Tibial nerve (tissue), 4 donors: Measurements from ENCODE around the gene NME7. TPM values are rescaled to one million over a fixed set of nuclear protein-coding genes. Genes with fewer than 3 reads are reported as not detected.
A peak's percentile ranks its signal among the peaks of the same experiment; 100 is the strongest.

Experiments
- DNase-seq, 2 donors: peaks; one replicate each; pipeline ENCODE4 v3.0.0-alpha.2; 2019; ENCODE audit warnings: low spot score in 2 of 2
- H3K27ac ChIP-seq, 4 donors: fragments of 200-600 bp; sonication (generic) in 3 of 4; one replicate each; pipeline ENCODE4 v1.5.1; 2017 to 2019; ENCODE audit warnings: mild to moderate bottlenecking in 1 of 4
- H3K27me3 ChIP-seq, 2 donors: fragments of 200-600 bp; sonication (generic) in 1 of 2; one replicate each; pipeline versions ENCODE4 v1.5.1 to v1.6.0; 2017 to 2019
- H3K36me3 ChIP-seq, 3 donors: fragments of 200-600 bp; sonication (generic); one replicate each; pipeline ENCODE4 v1.5.1; 2018 to 2019
- H3K4me1 ChIP-seq, 4 donors: fragments of 200-600 bp; sonication (generic) in 3 of 4; one replicate each; pipeline ENCODE4 v1.5.1; 2017 to 2019
- H3K4me3 ChIP-seq, 4 donors: fragments of 200-600 bp; sonication (generic) in 3 of 4; one replicate each; pipeline ENCODE4 v1.5.1; 2017 to 2019; ENCODE audit warnings: mild to moderate bottlenecking in 1 of 4, moderate library complexity in 1 of 4
- H3K9me3 ChIP-seq, 4 donors: fragments of 200-600 bp; sonication (generic) in 3 of 4; one replicate each; pipeline ENCODE4 v1.5.1; 2017 to 2019
- EP300 ChIP-seq, 2 donors: sonication (generic); formaldehyde crosslinking; IDR thresholded peaks; one replicate each; pipeline ENCODE4 v1.6.1; 2017; ENCODE audit warnings: antibody characterized with exemption in 2 of 2, mild to moderate bottlenecking in 1 of 2
- POLR2A ChIP-seq, 2 donors: fragments of 450-650 bp; IDR thresholded peaks; one replicate each; pipeline ENCODE4 v1.6.1; 2017; ENCODE audit warnings: antibody characterized with exemption in 2 of 2, mild to moderate bottlenecking in 2 of 2, moderate library complexity in 2 of 2
- WGBS, 2 donors: methylation state at CpG; one replicate each; pipeline ENCODE4 v1.1.5; 2018; 5-methylcytosine and 5-hydroxymethylcytosine counted together
- total RNA-seq, 4 donors: library from RNA; depleted of rRNA; stranded (reverse); fragments of >200 nt; gene quantifications; one replicate each; pipeline ENCODE4 v1.1.0, GENCODE V29; 2016
- TF ChIP-seq, protein P1 (sequence below), 5 experiments: fragments of 200-600 bp in 3 of 5; fragments of 450-650 bp in 2 of 5; sonication (generic) in 3 of 5; IDR thresholded peaks; one replicate each; pipeline ENCODE4 v1.5.1; 2016 to 2019; ENCODE audit warnings: antibody characterized with exemption in 5 of 5, mild to moderate bottlenecking in 3 of 5, moderate library complexity in 2 of 5

Gene NME7
- total RNA-seq, 4 donors from 2014 or later = 8.2 to 26.2 (median 17.5) TPM

DNA sequence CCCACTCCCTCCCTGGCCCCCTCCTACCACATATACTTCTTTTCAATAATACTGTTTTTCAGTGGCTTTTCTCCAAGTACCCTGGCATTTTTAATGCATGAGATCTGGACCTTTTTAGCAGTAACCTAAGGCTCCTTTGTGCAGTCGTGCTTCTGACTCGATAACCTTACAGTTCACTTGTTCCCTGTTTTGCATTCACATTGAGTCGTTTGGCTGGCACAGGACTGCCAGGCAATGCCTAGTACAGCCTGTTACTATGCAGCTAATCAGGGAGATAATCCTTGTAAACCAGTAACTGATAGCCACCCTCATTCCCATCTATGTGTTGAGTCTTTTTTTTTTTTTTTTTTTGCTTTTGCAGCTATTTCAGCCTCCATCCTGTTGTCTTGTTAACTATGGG is 257.4 kb downstream of the NME7 start:
- no peak overlapping the region for H3K4me3 ChIP-seq
- H3K4me1 ChIP-seq = peaks cover 0 to 50% (median 14%) of the 10 kb centered on the region in 4 donors
- no peaks in the 10 kb centered on the region for H3K36me3 ChIP-seq
- TF ChIP-seq EP300 (IDR thresholded peaks at IDR 0.05) (no peak), POLR2A (IDR thresholded peaks at IDR 0.05) (no peak)
- TF ChIP-seq, protein P1, sequence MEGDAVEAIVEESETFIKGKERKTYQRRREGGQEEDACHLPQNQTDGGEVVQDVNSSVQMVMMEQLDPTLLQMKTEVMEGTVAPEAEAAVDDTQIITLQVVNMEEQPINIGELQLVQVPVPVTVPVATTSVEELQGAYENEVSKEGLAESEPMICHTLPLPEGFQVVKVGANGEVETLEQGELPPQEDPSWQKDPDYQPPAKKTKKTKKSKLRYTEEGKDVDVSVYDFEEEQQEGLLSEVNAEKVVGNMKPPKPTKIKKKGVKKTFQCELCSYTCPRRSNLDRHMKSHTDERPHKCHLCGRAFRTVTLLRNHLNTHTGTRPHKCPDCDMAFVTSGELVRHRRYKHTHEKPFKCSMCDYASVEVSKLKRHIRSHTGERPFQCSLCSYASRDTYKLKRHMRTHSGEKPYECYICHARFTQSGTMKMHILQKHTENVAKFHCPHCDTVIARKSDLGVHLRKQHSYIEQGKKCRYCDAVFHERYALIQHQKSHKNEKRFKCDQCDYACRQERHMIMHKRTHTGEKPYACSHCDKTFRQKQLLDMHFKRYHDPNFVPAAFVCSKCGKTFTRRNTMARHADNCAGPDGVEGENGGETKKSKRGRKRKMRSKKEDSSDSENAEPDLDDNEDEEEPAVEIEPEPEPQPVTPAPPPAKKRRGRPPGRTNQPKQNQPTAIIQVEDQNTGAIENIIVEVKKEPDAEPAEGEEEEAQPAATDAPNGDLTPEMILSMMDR (IDR thresholded peaks at IDR 0.05) = no peak
- H3K27me3 ChIP-seq = no peaks in the 10 kb centered on the region
- no peak for DNase-seq
- no peaks in the 10 kb centered on the region for H3K9me3 ChIP-seq
- H3K27ac ChIP-seq = peak overlapping the region in 3 of 4 donors; percentile 70 to 87 (median 73)
- 20 to 34% methylated on average over 3 of the region's 3 CpGs for WGBS, 2 donors

DNA sequence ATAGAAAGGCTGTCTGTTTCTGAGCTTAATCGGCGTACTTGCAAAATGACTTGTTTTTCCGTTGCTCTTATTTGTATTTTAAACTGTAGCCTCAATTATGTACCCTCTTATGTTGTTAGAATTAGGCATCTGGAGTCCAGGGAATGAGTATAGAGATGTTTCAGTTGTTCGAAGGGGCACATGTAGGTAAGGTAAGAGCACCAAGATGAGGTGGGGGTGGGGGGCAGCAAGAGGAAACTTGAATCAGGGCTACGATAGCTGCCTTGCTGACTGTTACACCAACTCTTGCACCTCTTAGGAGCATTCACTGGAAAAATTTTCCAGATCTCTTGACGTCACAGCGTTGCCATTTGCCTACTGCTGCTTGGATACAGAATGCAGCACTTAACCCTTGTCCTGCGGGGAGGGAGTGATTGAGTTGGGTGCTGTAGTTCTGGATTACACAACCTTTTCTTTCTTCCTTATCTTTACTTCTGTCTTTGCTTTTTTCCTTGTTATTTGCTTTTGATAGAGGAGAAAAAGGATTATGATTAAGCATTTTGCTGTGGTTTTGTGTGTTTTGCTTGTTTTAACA is 257.9 kb downstream of the NME7 start:
- Histone ChIP-seq H3K9me3 (no peaks in the 10 kb centered on the region), H3K36me3 (no peaks in the 10 kb centered on the region), H3K4me3 (peak overlapping the region in 2 of 4 donors; percentile 9 to 74), H3K27me3 (no peaks in the 10 kb centered on the region), H3K27ac (peak overlapping the region in 3 of 4 donors; percentile 70 to 87 (median 73)), H3K4me1 (peaks cover 0 to 53% (median 15%) of the 10 kb centered on the region in 4 donors)
- WGBS, 2 donors = 35 to 38% methylated on average over 8 of the region's 8 CpGs
- TF ChIP-seq, protein P1 (IDR thresholded peaks at IDR 0.05) = no peak
- TF ChIP-seq POLR2A (IDR thresholded peaks at IDR 0.05) = no peak
- TF ChIP-seq EP300 (IDR thresholded peaks at IDR 0.05) = no peak
- no peak for DNase-seq

DNA sequence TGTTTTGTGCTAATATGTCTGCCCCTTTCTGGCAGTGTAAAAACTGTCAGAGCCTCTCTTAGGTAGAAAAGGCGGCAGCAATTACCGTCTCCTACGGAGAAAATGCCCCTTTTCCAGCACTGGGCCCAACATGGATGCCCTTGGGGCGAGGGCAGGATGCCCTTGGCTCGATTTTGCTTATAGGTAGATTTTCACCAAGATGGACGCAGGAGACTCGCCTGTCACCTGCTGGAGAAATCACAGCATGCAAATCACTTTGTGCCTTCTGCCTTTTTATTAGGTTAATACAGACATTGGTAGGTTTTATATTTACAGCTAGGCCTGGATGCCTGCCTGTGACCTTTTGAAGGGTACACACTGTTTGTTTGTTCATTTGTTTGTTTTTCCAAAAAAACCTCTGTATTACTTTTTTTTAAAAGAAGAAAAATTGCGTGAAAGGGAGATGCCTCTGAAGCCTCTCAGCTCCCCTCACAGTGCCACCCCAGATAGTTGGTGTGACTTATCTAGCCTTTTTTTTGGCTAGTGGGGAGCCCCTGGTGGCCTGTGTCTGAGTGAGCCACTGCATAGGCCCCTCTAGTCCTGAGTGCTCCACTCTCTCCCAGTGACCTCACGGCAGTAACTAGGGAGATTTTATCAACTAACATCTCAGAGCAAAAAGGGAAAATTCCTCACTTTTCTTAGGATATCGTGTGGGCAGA is 258.6 kb downstream of the NME7 start:
- Histone ChIP-seq H3K4me1 (peaks cover 0 to 53% (median 15%) of the 10 kb centered on the region in 4 donors), H3K36me3 (no peaks in the 10 kb centered on the region), H3K27me3 (no peaks in the 10 kb centered on the region), H3K4me3 (peak overlapping the region in 2 of 4 donors; percentile 9 to 74), H3K9me3 (no peaks in the 10 kb centered on the region), H3K27ac (peak overlapping the region; percentile 3 to 87 (median 72))
- WGBS, 2 donors = 75 to 85% methylated on average over 10 of the region's 10 CpGs
- no peak for DNase-seq
- TF ChIP-seq EP300 (IDR thresholded peaks at IDR 0.05) = no peak
- TF ChIP-seq POLR2A (IDR thresholded peaks at IDR 0.05) = peak in 1 of 2 donors; percentile 13

DNA sequence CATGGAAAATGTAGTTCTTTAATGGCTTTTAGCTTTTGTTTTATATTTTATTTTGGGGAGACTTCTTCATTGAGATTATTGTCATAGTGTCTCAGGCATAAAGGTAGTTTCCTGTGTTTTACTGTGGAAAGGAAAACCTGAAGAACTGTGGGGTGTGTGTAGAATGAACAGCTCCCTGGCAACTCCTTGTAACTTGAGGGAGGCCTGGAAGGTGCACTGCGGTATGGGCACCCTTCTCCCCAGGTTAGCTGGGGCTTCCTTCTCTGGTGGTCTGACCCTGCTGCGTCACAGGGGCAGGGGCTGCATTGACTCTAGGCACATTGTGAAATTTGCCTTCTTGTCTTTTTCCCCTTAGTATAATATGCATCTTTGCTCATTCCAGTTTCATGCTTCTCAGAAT is 259.4 kb downstream of the NME7 start:
- H3K4me1 ChIP-seq = peaks cover 0 to 60% (median 18%) of the 10 kb centered on the region in 4 donors
- TF ChIP-seq POLR2A (IDR thresholded peaks at IDR 0.05) = no peak
- TF ChIP-seq, protein P1 (IDR thresholded peaks at IDR 0.05) = no peak
- no peak for TF ChIP-seq EP300 (IDR thresholded peaks at IDR 0.05)
- no peak for DNase-seq
- H3K27ac ChIP-seq = peak overlapping the region in 3 of 4 donors; percentile 70 to 87 (median 82)
- no peaks in the 10 kb centered on the region for H3K27me3 ChIP-seq
- WGBS, 2 donors = 77 to 84% methylated on average over 2 of the region's 2 CpGs
- H3K9me3 ChIP-seq = no peaks in the 10 kb centered on the region
- H3K4me3 ChIP-seq = peak overlapping the region in 3 of 4 donors; percentile 71 to 78 (median 74)
- no peaks in the 10 kb centered on the region for H3K36me3 ChIP-seq

DNA sequence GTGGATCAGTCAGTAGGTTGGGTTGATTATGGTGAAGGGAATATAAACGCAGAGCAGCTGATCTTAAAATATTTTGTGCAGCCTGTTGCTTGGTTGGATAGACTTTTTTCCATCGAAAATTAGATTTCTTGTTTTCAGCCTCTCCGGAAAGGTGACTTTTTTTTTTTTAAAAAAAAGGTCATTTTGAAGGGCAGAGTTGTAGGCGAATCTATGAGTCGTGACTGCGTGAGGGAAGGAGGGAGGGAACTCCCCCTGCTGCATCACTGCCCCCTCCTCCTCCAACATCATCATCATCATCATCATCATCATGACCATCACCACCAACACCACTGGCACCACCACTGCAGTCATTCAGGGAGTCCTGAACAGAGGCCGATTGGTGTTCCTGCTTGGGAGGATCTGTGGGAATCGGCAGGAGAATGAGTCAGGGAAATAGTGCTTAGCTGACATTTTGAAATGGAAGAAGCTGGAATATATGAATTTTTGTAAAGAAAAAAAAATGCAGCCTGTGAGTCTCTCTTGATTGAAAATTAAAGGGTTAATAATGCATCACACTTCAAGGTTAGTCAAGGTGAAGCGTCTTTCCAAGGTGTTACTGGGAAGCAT is 259.9 kb downstream of the NME7 start:
- Histone ChIP-seq H3K27me3 (no peaks in the 10 kb centered on the region), H3K4me3 (peak overlapping the region in 3 of 4 donors; percentile 71 to 78 (median 74)), H3K27ac (peak overlapping the region in 3 of 4 donors; percentile 82 to 87 (median 87)), H3K4me1 (peaks cover 0 to 65% (median 20%) of the 10 kb centered on the region in 4 donors), H3K36me3 (no peaks in the 10 kb centered on the region), H3K9me3 (no peaks in the 10 kb centered on the region)
- TF ChIP-seq, protein P1 (IDR thresholded peaks at IDR 0.05) = no peak
- TF ChIP-seq POLR2A (IDR thresholded peaks at IDR 0.05) (no peak), EP300 (IDR thresholded peaks at IDR 0.05) (no peak)
- no peak for DNase-seq
- WGBS, 2 donors = 38 to 43% methylated on average over 9 of the region's 9 CpGs
